ENCODE measurements around the gene MAN1B1.
"Not testable (repeated sequence)": the region's sequence is repeated elsewhere in the genome, so short reads cannot be mapped to it uniquely, and the experiment has no call there.

MAN1B1 gene

DNA sequence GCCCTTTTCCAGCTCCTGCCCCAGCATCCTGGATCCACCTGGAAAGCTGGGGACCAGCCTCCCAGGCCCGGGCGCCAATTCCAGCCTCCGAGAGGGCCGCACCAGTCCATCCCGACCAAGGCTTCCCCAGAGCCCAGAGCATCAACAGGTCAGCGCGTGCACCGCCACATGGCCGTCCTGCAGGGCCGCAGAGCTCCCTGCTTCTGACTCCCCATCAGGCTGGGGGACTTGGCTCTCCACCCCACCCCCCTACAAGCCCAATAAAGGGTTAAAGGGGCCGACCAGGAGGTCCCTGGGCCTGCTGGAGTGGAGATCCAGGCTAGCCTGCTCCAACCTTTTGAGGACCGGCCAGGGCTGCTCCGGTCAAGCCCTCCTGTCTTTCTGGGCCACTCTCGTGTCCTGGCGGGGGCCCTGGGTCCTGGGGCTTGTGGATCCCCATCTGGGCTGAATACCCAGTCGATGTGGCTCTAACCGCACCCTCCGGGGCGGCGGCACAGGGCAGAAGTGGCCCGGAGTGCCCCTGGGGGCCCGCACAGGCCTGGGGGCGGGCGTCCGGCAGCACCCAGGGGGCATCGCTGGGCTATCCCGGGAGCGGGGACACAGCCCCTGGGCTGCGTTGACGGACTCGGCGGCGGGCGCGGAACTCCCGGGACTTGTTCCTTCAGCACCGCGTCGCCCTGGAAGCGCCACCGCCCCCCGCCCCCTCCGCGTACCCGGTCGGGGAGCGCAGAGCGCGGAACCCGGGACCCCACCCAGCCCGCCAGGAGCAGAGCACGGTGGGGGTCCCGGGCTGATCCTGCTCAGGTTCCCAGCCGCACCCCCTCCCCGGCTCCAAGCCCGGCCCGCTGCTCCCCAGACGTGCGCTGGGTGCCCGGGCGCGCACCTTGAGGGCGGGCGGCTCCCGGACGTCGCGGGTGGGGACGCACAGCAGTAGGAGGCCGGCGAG lies 33.5 kb upstream of the MAN1B1 start:
- DNase-seq, result no peak

DNA sequence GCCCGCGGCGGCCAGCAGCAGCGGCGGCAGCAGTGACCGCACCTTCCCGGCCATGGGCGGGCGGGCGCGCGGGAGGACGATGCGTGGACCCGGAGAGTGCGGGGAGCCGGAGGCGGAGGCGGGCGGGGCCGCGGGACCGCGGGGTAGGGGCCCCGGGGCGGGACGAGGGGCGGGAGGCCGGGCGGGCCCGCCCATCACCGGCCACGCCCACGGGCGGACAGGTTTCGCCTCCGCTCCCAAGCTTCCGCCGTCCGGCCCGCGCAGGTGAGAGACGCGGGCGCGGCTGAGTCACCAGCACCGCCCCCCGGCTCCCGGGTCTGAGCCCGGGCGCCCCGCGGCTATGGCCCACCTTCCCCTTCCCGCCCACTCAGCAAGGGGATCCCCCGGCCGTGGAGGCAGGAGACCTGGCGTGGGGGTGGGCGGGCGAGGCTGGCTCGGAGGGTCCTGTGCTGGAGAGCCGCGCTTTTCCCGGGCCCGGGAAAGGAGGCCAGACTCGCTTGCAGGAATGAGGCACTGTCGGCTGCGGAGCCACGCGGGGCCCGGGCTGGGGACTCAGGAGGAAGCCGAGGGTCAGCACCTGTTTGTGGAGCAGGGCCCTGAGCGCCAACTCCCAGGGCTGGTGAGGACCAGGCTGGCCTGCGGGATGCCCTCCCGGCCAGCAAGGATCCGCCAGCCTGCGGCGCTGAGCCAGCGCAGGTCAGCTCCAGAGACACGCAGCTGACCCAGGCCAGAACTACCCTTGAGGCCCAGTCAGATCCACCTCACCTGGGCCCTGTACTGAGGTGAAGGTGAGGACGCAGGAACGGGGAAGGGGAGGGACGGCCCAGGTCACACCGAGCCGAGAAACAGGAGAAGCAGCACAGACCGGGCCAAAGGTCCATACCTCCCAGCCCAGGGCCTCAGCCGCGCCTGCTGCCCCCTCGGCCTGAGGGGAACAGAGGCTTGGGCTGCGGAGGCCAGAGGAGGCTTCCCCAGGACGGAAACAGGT lies 32.5 kb upstream of the MAN1B1 start, which contains the start of gene ENTPD2:
Gene ENTPD2, minus strand, starts transcription at position 118 of the 988 bp plus-strand sequence. Its CDS starts 64 bp downstream, at position 54.
- peak; percentile 22 for DNase-seq

DNA sequence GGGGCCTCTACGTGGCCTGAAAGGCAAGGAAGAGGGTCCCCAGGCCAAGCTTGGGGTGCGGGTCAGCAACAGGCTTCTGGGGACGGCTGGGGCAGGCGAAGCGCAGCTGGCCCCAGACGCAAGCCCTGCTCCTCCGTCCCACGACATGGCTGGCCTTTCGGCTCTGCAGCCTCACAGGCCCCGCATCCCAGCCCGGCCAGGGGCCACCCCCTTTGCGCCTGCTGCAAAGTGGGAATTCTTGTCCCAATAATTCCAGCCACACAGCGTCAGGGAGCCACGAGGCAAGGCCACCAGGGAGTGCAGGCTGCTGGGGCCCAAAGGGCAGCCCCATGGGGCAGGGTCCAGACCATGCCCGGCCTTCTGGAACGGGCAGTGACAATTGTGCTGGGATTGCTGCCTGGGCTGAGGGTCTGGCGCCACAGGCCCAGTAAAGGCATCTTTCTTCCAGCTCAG lies 31.8 kb upstream of the MAN1B1 start:
- no peak for DNase-seq

DNA sequence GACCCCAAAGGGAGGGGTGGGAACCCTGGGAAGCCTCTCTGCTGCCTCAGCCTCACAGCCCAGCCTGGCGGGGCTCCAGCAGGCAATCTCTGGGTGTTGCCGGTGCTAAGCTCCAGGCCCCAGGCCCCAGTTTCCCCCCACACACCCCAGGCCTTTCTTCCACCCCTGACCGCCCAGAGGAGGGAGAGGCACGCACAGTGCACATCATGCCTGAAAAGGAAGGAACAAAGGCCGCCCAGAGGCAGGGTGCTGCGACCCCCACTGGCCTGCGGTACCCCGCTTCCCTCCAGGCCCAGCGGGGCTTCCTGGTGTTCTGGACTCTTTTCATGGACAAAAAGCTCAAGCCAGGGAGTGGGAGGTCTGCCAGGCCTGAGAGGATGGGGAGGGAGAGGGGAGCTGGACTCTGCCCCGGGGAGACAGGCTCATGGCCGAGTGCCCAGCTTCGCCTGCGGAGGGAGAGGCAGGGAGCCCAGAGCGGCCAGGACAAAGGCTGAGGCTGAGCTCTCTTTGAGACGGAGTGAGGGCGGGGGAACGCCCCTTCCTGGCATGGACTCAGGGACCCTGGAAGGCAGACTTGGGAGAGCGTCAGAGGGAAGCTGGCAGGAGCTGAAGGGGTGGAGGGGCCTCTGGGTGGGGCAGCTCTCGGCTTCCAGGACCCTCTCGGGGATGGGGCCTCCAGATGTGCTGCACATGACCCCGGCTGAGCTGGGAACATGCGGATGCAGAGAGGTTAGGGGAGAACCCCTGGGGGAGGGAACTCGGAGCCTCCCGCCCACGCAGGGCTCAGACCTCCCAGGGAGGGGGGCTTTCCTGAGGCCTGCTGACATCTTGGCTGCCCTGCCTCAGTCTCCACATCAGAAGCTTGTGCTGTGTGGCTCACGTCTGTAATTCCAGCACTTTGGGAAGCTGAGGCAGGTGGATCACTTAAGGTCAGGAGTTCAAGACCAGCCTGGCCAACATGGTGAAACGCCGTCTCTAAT lies 31.1 kb upstream of the MAN1B1 start:
- no peak for DNase-seq

DNA sequence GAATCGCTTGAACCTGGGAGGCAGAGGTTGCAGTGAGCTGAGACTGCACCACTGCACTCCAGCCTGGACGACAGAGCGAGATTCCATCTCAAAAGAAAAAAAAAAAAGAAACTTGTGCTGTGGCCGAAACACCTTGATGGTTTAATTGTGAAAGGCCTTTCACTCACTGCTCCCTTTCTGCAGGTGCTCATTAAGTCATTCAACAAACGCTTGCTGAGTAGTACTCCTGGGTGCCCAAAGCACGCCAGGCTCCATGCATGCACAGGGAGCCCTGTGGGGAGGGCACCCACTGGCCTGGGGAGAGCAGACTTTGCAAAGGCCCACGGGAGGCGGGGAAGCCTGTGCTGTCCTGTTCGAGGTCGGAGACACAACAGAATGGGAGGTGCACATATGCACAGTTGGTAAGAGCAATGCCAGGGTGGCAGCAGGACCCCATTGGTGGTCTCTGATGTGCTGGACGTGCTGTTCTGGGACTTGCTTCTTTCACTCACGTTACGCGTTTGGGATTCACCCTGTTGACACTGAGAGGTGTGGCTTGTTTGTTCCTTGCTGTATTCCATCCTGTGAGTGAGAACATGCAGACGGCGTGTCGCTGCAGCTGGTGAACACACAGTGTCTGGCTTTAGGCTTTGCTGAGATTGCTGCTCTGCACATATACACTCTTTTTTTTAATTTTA lies 29.9 kb upstream of the MAN1B1 start:
- no peak for DNase-seq

DNA sequence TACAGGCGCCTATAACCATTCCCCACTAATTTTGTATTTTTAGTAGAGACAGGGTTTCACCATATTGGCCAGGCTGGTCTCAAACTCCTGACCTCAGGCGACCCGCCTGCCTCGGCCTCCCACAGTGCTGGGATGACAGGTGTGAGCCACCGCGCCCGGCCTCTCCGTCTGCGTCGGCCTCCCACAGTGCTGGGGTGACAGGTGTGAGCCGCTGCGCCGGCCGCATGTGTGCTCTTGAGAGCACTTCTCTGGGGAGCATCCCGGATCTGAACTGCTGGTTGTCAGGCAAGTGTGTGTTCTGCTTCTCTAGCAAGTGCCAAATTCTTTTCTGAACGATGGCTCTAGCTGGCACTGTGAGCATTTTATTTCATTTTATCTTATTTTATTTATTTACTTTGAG lies 29.2 kb upstream of the MAN1B1 start:
- DNase-seq, result no peak

DNA sequence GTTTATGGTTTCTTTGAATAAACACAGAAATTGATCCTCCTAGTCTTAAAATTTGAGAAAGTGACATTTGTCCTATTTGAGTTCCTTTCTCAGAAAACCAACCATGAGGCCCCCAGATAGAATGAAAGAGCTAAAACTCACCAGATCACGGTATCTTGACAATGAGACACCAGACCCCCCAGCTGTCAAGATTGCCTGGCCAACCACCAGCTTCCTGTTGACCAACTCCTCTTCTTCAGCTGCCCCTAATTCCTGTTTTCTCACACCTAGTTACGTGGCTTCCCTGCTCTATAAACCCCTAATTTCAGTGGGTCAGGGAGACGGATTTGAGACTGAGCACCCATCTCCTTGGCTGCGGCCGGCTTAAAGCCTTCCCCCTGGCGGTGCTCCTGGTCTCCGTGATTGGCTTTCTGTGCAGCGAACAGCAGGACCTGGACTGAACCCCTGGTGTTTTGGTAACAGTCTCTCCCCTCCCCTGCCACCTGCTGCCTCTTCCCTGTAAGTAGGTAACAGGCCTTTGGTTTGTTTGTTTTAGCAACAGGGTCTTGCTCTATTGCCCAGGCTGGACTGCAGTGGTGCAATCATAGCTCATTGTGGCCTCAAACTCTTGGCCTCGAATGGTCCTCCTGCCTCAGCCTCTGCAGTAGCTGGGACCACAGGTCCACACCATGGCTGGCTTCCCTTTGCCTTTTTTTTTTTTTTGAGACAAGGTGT lies 28.1 kb upstream of the MAN1B1 start:
- DNase-seq, result peak; percentile 93

DNA sequence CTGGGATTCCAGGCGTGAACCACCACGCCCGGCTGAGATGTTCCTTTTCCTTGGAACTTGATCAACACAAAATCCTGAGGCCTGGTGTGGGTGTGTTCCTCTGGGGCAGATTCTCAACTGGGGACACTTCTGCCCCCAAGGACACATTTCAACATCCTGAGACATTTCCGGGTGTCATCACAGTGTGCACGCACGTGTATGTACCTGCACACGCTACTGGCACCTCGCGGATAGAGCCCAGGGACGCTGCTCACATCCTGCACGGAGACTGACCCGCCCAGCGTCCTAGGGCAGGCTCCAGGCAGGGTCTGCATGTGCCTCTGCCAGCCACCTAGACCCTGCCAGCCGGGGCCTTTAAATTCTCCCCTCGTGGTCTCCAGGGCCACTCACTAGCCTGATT lies 24.4 kb upstream of the MAN1B1 start:
- no peak for DNase-seq

DNA sequence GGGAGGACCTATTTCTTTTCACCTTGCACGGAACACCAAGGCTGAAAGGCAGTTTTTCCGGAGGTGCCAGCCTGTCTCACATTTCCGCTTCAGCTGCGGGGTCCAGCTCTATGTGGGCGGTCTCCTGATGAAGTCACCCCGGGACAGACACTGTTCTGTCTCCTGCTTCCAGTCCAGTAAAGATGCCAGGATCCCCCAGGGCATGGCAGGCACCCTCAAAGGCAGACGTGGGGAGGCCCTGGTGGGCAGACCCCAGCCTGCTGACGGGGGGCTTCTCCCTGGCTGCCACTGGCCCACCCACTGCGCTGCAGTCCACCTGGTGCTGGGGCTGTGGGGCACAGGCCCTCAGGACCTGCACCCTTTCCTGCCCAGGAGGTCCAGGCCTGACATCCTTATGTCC lies 24.0 kb upstream of the MAN1B1 start:
- not testable (repeated sequence) for DNase-seq

DNA sequence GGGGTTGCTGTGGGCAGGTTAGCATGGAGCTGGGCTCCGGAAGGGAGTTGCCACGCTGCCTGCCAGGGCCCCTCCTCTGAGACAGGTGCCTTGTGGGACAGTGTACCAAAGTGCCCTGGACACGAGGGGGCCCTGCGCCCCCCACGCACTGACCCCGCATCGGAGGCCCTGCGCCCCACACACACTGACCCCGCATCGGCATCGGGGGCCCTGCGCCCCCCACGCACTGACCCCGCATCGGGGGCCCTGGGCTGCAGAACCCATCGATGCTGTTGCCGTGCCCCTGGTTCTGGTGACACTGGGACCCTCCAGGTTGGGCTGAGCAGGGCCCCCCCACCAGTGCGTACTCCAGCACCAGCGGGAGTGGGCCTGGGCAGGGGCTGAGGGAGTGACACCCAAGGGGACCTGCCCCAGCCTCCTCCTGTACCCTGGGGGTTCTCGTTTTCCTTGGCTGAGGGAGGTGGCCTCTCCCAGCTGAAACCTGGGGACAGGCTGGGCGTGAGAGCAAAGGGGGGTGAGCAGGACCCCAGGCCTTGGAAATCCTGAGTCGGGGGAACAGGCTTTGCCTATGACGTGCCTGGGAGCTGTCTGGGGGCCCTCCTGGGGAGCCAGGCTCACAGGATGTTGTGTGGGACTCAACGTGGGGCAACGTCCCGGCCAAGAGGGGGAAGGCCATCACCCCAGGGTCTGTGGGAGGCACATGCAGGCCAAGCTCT lies 23.3 kb upstream of the MAN1B1 start:
- DNase-seq, result no peak

DNA sequence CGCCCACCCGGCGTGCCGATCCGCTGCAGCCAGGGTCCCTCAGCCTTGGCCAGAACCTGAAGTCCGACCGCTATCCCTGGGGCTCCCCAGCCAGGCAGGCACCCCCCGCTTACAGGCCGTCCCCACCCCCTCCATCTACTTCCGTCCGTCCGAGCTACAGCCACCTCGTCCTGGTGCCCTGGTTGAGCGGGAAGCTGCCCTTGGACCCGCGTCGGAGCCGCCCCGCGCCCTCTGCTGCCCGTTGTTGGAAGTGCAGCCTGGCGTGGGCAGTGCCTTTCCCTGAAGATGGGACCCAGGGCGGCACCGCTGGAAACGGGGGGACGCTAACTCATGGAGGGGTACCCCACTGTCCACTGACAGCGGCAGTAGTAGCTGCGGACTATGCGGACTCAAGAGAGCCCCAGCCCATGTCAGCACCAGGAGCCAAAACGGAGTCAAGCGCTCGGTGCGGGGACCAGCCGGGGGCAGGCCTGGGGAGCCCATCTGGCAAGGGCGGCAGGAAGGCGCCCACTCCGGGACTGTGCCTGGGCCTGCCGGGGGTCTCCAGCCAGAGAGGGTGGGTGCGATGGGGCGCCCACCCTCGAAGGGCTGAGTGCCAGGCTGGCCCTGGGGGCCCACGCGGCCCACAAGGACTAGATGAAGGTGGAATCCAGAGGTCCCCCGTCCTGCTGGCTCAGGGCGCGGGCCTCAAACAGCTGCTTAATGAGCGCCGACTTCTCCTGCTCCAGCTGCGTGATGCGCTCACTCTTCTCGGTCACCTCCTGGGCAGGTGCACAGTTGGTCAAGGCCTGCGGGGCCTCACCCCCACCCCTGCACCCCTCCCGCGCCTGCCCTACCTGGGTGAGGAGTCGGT lies 22.5 kb upstream of the MAN1B1 start:
- DNase-seq, result peak; percentile 62

DNA sequence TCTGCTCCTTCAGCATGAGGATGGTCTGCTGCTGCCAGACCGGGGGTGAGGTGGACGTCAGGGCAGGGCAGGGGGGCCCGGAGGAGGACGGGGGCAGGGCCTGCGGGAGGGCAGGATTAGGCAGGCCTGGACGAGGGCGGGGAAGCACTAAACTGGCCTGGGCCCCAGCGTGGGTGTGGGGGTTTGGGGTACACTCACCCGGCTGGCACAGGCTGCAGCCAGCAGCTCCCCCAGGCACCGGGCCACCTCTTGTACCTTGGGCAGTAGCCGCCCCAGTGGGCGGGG lies 22.0 kb upstream of the MAN1B1 start:
- DNase-seq, result no peak

DNA sequence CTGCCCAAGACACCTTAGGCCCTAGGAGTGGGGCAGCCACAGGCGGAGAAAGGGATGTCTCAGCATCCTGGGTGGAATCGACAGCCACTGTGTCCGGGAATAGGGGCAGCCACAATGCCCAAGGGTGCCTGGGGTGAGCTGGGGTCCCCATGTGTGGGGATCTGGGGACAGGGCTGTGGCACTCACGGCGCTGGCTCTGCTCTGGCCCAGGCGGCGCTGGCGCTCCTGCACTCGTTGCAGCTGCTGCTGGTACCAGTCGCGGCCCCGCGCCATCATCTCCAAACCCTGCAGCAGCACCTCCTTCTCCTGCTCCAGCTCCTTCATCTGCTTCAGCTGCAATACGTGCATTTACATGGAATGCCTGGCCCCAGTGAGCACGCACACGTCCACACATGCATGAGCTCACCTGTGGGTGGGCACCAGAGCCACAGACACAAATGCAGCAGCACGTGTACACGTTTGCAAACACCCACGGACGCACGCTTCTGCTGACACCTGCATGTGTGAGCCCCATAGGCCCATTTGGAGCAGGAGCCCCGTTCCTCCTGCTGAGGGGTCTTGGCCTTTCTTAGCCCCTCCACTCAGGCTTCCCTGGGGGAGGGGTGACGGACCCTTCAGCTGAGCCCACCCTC lies 21.3 kb upstream of the MAN1B1 start:
- no peak for DNase-seq

DNA sequence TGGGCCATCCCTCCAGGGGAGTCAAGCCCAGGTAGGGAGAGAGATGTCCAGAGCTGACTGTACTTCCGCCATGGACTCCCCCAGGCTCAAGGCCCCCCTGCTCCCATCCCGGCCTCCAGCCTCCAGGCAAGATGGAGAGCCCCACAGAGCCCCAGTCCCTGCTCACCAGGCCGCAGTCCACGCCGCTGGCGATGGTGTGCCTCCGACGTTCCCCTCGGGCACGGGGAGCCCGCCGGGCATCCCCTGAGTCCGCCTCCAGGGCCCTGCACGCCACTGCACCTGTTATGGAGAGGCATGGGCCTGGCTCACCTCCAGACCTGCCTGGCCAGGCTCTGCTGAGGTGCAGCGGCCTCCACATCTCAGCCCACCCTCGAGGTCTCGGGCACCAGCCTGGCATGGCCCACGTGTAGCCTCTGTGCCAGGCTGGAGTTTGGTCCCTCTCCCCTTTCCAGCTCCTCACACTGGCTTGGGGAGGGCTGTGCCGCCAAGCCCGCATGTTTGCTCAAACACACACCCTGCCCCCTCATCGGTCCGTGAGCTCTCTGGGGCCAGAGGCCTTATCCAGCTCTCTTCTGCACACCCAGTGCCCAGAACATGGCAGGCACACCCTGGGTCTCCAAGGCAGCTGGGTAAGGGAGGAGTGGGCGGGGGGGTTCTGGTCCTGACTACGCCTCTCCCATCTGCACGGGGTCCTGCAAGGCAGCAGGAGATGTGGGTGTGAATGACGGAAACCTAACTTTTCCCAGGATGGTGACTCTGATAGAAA lies 20.5 kb upstream of the MAN1B1 start:
- DNase-seq, result no peak

DNA sequence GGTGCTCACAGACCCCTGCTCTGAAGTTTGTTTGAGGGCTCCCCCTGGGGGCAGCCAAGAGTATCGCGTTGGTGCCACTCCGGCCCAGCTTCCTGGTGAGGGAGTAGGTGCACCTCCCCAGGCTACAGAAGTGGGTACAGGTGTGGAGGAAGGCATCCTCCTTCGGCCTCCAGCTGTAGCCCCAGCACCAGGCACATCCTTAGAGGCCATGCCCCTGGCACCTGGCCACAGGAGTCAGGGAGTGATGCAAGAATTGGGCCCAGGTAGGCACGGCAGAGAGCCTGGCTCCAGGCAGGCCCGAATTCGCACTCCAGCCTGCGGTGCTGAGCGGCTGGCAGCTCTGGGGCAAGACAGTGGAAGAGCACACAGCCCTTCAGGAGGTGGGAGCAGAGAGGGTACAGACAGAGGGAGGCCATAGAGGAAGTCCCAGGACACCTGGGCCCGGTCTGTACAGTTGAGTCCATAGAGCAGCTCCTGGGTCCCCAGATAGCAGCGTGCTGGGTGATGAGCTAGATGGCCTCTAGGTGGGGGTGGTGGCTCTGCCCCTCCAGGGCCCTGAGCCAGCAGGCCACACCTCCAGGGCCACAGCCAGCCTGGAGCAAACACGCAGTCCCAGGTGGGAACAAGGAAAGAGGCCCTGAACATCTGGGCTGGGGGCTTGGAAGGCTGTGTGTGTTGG lies 18.8 kb upstream of the MAN1B1 start:
- peak; percentile 88 for DNase-seq

DNA sequence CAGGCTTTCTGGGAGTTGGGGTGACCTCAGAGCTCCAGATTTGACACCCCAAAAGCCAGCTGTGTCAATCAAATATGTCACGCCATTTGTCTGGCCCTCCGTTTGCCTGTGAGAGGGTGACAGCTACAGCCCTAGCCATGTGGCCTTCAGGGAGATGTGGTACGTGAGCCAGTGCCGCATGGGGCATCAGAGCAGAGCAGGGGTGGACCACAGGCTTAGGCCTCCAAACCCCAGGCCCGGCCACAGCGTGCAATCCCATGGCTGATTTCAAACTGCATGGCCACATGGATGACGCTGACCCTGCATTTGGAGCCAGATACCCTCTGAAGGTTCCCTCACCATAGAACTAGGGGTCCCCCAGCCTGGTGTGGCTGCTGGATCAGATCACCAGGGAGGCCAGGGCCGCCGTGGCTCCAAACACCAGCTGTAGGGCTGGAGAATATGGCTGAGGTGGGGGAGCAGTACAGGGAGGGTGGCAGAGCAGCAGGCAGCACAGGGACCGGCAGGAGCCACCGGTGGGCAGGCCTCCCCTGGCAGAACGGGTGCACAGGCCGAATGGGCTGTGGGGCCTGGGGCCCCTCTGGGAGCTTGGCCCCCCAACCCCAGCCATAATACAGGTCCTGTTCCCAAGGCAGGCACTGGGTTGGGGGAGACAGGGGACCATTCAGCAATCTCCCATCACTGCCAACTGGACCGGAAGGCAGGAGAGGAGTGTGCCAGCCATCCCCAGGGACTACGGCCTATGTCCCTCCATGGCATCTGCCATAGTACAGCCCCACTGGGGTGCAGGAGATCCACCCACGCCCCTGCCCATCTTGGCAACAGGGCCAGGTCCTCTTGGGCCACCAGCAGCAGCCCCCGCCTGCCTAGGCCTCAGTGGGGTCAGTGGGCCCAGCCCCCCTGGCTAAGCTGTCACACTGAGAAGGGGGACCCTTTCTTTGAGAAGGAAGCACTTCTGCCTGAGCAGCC lies 18.0 kb upstream of the MAN1B1 start:
- DNase-seq, result no peak
